Pancreas (tissue), 10 donors: ENCODE results near the gene NCBP2L. TPM values are rescaled to one million over a fixed set of nuclear protein-coding genes. Genes with fewer than 3 reads are reported as not detected.
A peak's percentile ranks its signal among the peaks of the same experiment; 100 is the strongest.

Experiments used
- ATAC-seq, 4 donors: fragments of 200-7000 bp; cut with Tn5 transposase; one replicate each; pipeline versions ENCODE4 v1.8.0 to v1.9.1; 2020; ENCODE audit warnings: mild to moderate bottlenecking in 4 of 4, moderate library complexity in 4 of 4
- DNase-seq, 6 donors: peaks; one replicate each; pipeline ENCODE4 v3.0.0-alpha.2; 2020
- FAIRE-seq: peaks from 2 replicates; lab custom pipeline; 2012; peaks lifted over from hg19 to GRCh38; lab: Jason Lieb, UNC
- H3K27ac ChIP-seq, 4 donors: fragments of 200-600 bp; sonication (generic); 1 replicate in 3 of 4; 2 replicates in 1 of 4; pipeline versions ENCODE4 v1.5.0 to v1.8.0; 2020
- H3K27me3 ChIP-seq, 4 donors: fragments of 200-600 bp; one replicate each; pipeline ENCODE4 v1.8.0; 2021
- H3K36me3 ChIP-seq, 3 donors: fragments of 200-600 bp; sonication (generic) in 1 of 3; one replicate each; pipeline versions ENCODE4 v1.5.0 to v1.8.0; 2020 to 2021
- H3K4me1 ChIP-seq, 3 donors: fragments of 200-600 bp; one replicate each; pipeline ENCODE4 v1.8.0; 2021
- H3K4me3 ChIP-seq, 4 donors: fragments of 200-600 bp; sonication (generic) in 2 of 4; one replicate each; pipeline versions ENCODE4 v1.5.0 to v1.8.0; 2020 to 2021
- H3K9me3 ChIP-seq, 4 donors: fragments of 200-600 bp; one replicate each; pipeline ENCODE4 v1.8.0; 2021
- WGBS, 2 donors: extraction: QIAGEN DNeasy Blood & Tissue Kit; methylation state at CpG; one replicate each; pipeline ENCODE4 v1.1.7; 2013; 5-methylcytosine and 5-hydroxymethylcytosine counted together
- intact Hi-C, 3 donors: fragments of 100-400 bp; cut with DNase I; formaldehyde crosslinking; loops; one replicate each; pipeline versions ENCODE4 v1.11.1 to v1.14.2; 2022
- polyA plus RNA-seq, 2 donors: library from polyadenylated mRNA; stranded (reverse); fragments of 200-250 nt; gene quantifications; one replicate each; pipeline ENCODE4 v1.2.3, GENCODE V29; 2013
- total RNA-seq, 6 donors: library from RNA; stranded (reverse); fragmentation: NEBNext Ultra II Directional in 4 of 6; extraction: Animal tissue kit (Norgen Biotek cat#: 25700) in 4 of 6; gene quantifications; one replicate each; pipeline versions ENCODE4 v1.2.1 to v1.2.4, GENCODE V29; 2021 to 2023
- TF ChIP-seq, protein P1 (sequence below), 4 donors: fragments of 200-600 bp; sonication (generic) in 3 of 4; IDR thresholded peaks; one replicate each; pipeline versions ENCODE4 v1.5.0 to v1.8.0; 2021; ENCODE audit warnings: antibody characterized with exemption in 4 of 4
- donor health status: healthy with polysubstance abuse.
- donor health status: DM: no; HTN: no; CAD: no; lungs with moderate emphysema.
- donor health status: DM: no; HTN: no; CAD: no.
- donor health status: control.
- donor health status: control.
- donor health status: Bipolar disorder and iron deficiency.
- donor health status: DM: yes; HTN: yes; CAD: no.
- donor health status: DM: no; HTN: no; CAD: no.
- donor health status: DM: no; HTN: no; CAD: no.
- donor health status: DM: yes; HTN: yes; CAD: no.

The NCBP2L gene
- total and polyA plus RNA-seq, 8 donors = 0.11 to 0.38 (median 0.20) TPM; not detected in 3

DNA sequence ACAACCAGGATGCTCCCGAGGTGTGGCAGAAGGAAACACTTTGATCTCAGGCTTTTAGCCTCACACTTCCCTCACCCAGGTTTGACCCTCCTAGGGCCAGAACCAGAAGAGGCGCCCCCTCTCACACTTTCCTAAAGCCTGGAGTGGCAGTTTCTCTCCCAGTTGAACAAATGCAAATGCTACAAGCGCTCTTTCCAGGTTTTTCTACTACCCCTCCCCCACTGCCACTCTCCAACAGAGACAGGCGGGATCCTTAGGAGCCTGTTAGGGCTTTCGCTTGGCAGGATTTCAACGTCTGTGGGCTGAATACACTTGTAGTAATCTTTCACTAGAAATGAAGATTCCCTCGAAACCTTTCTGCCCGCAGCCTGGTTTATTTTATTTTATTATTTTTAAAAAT, 4.3 kb upstream of the NCBP2L start:
- Histone ChIP-seq H3K27me3 (peaks cover 0 to 8% (median 0%) of the 10 kb centered on the region in 4 donors), H3K27ac (no peak overlapping the region), H3K9me3 (no peaks in the 10 kb centered on the region), H3K4me3 (peak overlapping the region in 2 of 4 donors; percentile 49 to 54), H3K36me3 (no peaks in the 10 kb centered on the region), H3K4me1 (peaks cover 0 to 4% (median 0%) of the 10 kb centered on the region in 3 donors)
- TF ChIP-seq, protein P1, sequence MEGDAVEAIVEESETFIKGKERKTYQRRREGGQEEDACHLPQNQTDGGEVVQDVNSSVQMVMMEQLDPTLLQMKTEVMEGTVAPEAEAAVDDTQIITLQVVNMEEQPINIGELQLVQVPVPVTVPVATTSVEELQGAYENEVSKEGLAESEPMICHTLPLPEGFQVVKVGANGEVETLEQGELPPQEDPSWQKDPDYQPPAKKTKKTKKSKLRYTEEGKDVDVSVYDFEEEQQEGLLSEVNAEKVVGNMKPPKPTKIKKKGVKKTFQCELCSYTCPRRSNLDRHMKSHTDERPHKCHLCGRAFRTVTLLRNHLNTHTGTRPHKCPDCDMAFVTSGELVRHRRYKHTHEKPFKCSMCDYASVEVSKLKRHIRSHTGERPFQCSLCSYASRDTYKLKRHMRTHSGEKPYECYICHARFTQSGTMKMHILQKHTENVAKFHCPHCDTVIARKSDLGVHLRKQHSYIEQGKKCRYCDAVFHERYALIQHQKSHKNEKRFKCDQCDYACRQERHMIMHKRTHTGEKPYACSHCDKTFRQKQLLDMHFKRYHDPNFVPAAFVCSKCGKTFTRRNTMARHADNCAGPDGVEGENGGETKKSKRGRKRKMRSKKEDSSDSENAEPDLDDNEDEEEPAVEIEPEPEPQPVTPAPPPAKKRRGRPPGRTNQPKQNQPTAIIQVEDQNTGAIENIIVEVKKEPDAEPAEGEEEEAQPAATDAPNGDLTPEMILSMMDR (IDR thresholded peaks at IDR 0.05) = no peak
- DNase-seq = peak in 2 of 6 donors; percentile 11 to 25
- intact Hi-C loops = loop anchor here in 1 of 3 donors (10.0 kb wide), 1 partner anchor 98 kb away; no protein-coding TSS in a partner anchor
- no peak for FAIRE-seq
- ATAC-seq = no peak
- 44 to 48% methylated on average over 8 of the region's 8 CpGs for WGBS, 2 donors

DNA sequence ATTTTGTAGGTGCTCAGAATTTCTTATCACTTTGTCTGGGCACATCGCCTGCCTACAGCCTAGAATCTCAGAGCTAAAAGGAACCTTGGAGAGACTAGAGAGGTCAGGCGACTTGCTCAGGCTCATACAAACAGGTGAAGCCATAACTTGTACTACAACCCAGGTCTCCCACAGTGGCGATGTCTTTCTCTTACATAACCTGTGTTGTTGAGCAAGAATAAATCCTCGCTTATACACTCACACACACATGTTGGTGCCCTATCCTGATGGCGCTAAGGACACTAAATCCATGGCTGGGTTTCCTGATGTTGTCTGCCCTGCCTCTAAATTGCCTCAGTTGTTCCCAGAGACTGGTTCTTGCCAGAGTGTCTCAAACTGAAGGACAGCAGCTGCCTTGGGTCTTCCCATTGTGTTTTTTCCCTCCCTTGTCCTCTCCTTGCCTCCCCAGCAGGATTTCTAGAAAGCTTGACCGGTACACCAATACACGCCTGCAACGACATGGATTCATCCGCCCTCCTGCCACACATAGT, 3.6 kb upstream of the NCBP2L start:
- ATAC-seq (peak in 1 of 4 donors; percentile 4), FAIRE-seq (no peak), DNase-seq (peak in 1 of 6 donors; percentile 20)
- TF ChIP-seq, protein P1 (IDR thresholded peaks at IDR 0.05) = no peak
- WGBS, 2 donors = 21 to 39% methylated on average over 9 of the region's 9 CpGs
- intact Hi-C loops = loop anchor here in 1 of 3 donors (10.0 kb wide), 1 partner anchor 99 kb away; no protein-coding TSS in a partner anchor
- no peaks in the 10 kb centered on the region for H3K36me3 ChIP-seq
- peaks cover 0 to 8% (median 0%) of the 10 kb centered on the region in 4 donors for H3K27me3 ChIP-seq
- peak overlapping the region in 3 of 4 donors; percentile 31 to 54 (median 49) for H3K4me3 ChIP-seq
- no peaks in the 10 kb centered on the region for H3K4me1 ChIP-seq
- peak overlapping the region in 1 of 4 donors; percentile 30 for H3K27ac ChIP-seq
- H3K9me3 ChIP-seq = no peaks in the 10 kb centered on the region

DNA sequence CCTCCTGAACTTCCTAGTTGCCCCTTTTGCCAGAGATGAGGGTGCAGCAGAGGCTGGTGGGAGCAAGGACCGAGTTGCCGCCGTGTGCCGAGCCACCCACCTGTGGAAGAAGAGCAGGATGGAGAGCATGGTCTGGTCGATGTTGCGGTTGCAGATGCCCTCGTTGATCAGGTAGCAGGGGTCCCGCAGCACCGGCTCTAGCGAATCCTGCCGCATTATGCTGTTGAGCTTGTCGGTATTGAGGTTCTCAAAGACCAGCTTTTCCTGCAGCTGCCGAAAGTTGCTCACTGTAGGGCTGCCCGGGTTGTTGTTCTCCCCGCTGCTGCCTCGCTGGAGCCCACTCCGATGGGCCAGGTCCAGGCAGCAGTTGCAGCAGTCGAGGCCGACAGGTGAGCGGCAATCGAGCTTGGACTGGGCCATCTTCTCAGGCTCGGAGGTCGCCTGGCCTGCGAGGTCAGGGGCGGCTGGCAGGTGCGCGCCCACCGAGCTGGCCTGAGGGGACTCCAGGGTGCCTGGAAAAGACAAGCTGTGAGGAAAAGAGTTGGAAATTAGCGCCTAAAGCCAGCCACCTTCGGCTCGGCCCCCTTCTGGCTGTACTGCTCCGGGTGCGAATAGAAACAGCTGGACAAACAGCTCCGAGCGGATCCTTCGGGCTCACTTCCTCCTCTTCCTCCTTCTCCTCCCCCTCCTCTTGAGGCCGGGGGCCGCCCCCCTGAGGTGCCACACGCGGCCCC, 2.4 kb upstream of the NCBP2L start:
- intact Hi-C loops = loop anchor here in 2 of 3 donors (5.0 to 10.0 kb wide), 2 partner anchors 100 to 113 kb away; no protein-coding TSS in a partner anchor
- no peaks in the 10 kb centered on the region for H3K4me1 ChIP-seq
- TF ChIP-seq, protein P1 (IDR thresholded peaks at IDR 0.05) = no peak
- ATAC-seq (peak; percentile 6 to 32 (median 24)), FAIRE-seq (no peak), DNase-seq (peak in 1 of 6 donors; percentile 74)
- H3K27me3 ChIP-seq = peaks cover 0 to 8% (median 0%) of the 10 kb centered on the region in 4 donors
- no peaks in the 10 kb centered on the region for H3K36me3 ChIP-seq
- H3K9me3 ChIP-seq = no peaks in the 10 kb centered on the region
- H3K4me3 ChIP-seq = peak overlapping the region; percentile 31 to 54 (median 42)
- peak overlapping the region; percentile 43 to 73 (median 56) for H3K27ac ChIP-seq
- 2 to 24% methylated on average over 36 to 40 of the region's 40 CpGs for WGBS, 2 donors

DNA sequence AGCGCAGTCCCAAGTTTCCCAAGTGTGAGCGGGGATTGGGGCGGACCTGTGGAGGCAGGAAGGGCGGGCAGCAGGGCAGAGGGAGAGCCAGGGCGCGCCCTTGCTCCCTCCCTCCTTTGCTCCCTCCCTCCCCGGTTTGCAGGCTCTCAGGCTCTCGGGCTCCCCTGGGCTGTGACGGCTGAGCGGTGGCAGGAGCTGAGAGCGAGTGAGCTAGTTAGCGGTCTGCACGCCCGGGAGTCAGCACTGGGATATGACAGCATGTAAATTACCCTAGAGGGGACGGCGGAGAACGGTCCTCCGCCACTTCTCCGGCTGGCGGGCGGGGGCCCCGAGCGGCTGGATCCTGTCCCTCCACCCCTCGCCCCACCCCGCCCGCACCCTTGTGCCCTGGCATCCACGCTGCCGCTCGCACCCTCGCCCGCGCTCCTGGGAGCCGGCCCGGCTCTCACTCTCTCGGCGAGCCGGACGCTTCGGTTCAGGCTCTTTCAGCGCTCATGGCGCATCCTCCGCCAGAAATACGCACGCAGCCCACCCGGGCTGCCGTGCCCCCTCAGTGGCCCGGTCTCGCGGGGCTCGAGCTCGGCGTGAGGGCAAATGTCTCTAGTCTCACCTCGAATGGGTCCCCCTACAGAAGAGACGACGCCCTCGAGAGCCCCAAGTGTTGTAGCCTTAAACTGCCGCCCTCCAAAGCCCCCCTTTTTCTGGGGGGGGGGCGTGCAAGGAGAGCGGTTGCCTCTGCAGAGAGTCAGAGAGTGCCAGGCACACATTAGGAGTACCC, 1.6 kb upstream of the NCBP2L start, which contains the start of gene TSC22D3:
Gene TSC22D3 (minus strand): TSS at position 54 of the 778 bp plus-strand sequence. CDS start 368 bp downstream, outside the sequence.
- Histone ChIP-seq H3K9me3 (no peaks in the 10 kb centered on the region), H3K27ac (peak within 1 kb of the TSS; percentile 43 to 73 (median 56)), H3K4me3 (peak within 1 kb of the TSS; percentile 31 to 54 (median 42)), H3K27me3 (peaks cover 0 to 8% (median 0%) of the 10 kb centered on the region in 4 donors), H3K36me3 (no peaks in the 10 kb centered on the region), H3K4me1 (no peaks in the 10 kb centered on the region)
- DNase-seq (peak; percentile 77 to 91 (median 83)), FAIRE-seq (peak; percentile 51), ATAC-seq (peak; percentile 82 to 90 (median 87))
- TF ChIP-seq, protein P1 (IDR thresholded peaks at IDR 0.05) = no peak
- intact Hi-C loops = loop anchor here in 2 of 3 donors (5.0 to 10.0 kb wide), 2 partner anchors 101 to 114 kb away; no protein-coding TSS in a partner anchor
- WGBS, 2 donors = 1 to 24% methylated on average over 55 to 58 of the region's 59 CpGs
